GM19035 (cell line): ENCODE results near the gene SMIM31.

Experiments used
- ATAC-seq: cut with Tn5 transposase; IDR thresholded peaks from one replicate; pipeline ENCODE4 v1.9.1; 2021; ENCODE audit not compliant: unreplicated experiment

SMIM31 gene

GRCh38 chr4:164783976-164784375 lies 30.0 kb downstream of the SMIM31 start:
- no peak for ATAC-seq

DNA sequence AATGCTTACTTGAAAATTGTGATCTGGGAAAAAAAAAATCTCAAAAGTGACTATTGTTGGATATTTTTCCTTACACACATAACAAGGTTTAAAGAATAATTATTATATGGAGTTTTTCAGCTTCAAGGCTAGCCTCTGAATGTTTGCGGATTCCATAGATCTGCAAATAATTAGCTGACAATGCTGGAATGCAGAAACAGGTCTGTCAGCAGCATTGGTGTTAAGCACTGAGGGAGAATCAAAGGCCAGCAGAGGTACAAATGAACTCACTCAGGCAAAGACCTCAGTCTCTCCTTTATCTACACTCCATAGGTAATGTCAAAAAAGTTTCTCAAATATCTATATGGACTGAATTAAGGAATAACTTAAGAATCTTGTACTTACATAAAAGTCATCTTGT lies 35.1 kb downstream of the SMIM31 start:
- ATAC-seq, result no peak

DNA sequence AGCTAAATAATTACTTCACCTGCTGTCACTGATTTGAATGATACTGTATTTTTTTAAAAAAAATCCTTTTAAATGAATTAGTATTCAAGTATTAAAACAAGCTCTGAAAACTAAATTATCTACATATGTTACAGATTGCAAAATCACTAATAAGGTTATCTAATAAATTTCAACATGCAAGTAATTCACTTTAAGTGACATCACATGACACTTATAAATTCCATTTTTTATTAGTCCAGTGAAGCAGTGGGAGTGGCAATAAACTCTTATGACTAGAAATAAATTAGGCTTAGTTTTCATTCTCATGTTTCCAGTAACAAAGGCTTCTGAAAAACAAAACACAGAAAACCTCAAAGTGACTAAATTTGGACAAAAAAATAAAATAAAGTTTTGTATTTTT lies 36.3 kb downstream of the SMIM31 start:
- no peak for ATAC-seq

DNA sequence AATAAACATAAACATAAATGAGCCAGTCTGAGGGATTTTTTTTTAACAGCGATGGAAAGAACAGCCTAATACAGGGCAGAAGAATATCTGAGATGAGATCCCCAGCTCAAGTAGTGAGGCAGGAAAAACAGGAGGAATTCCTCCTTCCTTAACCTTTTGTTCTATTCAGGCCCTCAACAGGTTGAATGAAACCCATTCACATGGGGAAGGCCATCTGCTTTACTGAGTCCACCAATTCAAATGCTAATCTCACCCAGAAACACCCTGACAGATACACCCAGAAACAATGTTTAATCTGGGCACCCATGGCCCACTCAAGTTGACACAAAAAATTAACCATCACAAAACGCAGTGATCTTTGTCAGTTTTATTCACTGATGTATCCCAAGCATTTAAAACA lies 45.5 kb downstream of the SMIM31 start:
- no peak for ATAC-seq

DNA sequence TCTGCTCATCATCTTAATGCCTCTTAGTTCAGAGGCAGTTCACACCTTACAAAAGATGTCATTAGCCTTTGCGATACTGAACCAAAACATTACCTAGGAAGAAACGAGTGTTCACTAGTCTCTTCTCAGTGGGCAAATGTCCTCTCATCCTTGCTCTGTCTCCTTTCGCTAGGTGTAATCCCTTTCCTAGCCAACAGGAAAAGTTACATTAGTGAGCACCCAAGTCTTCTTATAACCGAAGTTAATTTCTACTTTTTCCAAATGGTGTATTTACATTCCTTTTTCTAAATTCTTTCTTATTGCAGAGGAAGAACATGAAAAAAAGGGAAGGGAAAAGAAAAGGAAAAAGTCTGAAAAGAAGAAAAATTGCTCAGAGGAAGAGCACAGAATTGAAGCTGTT lies 46.9 kb downstream of the SMIM31 start:
- no peak for ATAC-seq

DNA sequence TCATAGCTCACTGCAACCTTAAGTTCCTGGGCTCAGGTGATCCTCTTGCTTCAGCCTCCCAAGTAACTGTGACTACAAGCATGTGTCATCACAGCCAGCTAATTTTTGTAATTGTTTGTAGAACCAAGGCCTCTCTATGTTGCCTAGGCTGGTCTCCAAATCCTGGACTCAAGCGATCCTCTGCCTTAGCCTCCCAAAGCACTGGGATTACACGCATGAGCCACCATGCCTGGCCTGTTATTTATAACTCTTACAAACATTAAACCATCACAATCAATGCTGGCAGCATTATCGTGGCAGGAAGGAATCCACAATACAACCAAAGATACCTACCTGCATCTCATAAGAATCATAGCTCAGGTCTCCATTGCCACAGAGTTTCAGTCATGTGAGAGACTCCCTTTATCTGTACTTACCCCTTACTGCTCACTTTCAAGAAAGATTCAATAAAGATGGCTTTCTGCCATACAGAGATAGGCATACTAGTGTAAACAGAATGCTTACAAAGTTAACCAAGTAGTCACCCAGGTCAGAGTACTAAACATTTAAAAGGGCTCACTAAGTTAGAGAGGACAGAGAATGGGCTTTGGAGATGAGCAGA lies 48.5 kb downstream of the SMIM31 start:
- ATAC-seq, result no peak

GRCh38 chr4:164803702-164804101 lies 49.8 kb downstream of the SMIM31 start:
- ATAC-seq, result no peak

- ATAC-seq, result no peak
Measured at GRCh38 chr4:164807611-164808010, 53.7 kb downstream of the SMIM31 start.

- ATAC-seq, result no peak
Measured at GRCh38 chr4:164813554-164813953, 59.6 kb downstream of the SMIM31 start.

GRCh38 chr4:164815711-164816110 lies 61.8 kb downstream of the SMIM31 start:
- no peak for ATAC-seq

DNA sequence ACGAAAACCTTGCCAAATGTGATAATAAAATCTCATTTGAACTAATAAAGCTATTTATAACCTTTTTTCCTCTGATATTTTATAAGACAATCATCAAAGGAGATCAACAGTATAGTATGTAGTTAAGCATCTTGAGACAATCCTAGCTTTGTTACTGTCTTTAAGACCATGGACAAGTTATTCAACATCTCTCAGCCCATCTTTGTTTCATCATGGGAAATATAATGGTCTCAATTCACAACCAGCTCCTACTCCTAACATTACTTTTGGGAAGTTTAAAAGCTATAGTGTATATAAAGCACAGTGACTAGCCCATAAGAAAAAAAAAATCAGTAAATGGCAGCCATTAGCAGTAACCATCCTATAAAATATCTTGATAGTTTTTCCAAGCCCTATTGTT lies 65.4 kb downstream of the SMIM31 start:
- ATAC-seq, result no peak

DNA sequence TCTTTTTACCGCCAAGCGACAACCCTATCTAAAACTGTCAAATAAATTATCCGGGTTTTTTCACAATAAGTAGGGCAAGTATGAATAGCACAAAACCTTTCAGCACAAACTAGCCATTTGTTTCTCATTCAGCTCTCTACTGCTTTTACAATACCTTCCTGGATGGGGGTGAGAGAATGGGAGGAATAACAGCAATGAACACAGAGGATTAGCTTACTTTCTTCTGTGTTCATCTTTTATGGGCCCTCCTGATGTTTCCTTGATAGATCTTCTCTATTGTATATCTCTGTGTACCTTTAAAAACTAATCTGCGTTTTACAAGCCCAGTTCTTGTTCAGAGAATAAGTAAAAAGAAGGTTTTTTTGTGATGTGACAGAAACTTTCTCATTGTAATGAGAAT lies 67.8 kb downstream of the SMIM31 start:
- no peak for ATAC-seq

DNA sequence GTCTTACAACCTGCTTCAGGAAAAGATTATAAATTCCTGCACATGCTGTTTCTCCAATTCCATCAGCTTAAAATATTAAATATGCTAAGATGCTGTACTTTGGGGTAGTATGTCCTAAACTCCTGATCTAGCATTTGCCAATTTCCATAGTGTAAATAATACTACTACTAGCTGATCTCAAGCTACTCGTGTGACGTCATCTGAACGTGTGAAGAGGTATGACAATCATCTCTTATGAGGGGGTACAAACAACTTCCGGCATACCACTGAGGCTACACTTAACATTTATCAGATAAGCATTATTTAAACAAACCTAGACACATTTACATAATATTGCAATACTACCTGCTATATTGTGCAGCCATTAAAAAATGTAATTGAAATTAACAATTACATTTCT lies 70.7 kb downstream of the SMIM31 start:
- no peak for ATAC-seq

- ATAC-seq, result no peak
Measured at GRCh38 chr4:164828955-164829354, 75.0 kb downstream of the SMIM31 start.

GRCh38 chr4:164846566-164846965 lies 92.6 kb downstream of the SMIM31 start:
- no peak for ATAC-seq

DNA sequence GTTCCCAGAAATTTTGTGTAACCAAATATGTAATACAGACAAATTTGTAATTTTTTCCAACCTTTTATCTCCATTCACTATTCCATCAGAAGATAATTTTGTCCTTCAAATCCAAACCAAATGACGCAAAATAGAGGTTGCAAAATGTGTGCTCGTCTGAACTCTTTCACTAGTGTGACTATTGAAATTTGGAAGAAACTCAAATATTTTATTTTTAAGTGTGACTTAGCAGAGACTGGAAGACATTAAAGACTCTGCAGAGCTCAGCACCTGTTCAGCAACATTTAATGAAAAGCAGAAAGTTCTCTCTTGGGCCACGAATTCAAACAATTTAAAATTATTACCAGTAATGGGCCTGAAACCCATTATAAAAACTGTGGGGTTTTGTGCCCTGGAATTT lies 93.1 kb downstream of the SMIM31 start:
- ATAC-seq, result no peak

- no peak for ATAC-seq
Measured at GRCh38 chr4:164847967-164848649, 94.2 kb downstream of the SMIM31 start.
